Heart right ventricle (tissue), 16 donors: ENCODE measurements around the gene PPARG. TPM values are rescaled to one million over a fixed set of nuclear protein-coding genes. Genes with fewer than 3 reads are reported as not detected.

Source experiments
- ATAC-seq, 8 donors: fragments of 200-7000 bp; cut with Tn5 transposase; one replicate each; pipeline ENCODE4 v1.9.1; 2020; ENCODE audit warnings: mild to moderate bottlenecking in 8 of 8, moderate library complexity in 8 of 8, moderate number of reproducible peaks in 1 of 8
- DNase-seq, 2 donors: peaks; one replicate each; pipeline ENCODE4 v3.0.0-alpha.2; 2020
- H3K27ac ChIP-seq, 10 donors: fragments of 200-600 bp; sonication (generic) in 2 of 10; one replicate each; pipeline versions ENCODE4 v1.5.0 to v1.8.0; 2020 to 2022; ENCODE audit warnings: mild to moderate bottlenecking in 3 of 10
- H3K27me3 ChIP-seq, 7 donors: fragments of 200-600 bp; one replicate each; pipeline ENCODE4 v1.8.0; 2021 to 2022; ENCODE audit warnings: mild to moderate bottlenecking in 2 of 7
- H3K36me3 ChIP-seq, 9 donors: fragments of 200-600 bp; sonication (generic) in 1 of 9; one replicate each; pipeline versions ENCODE4 v1.5.0 to v1.8.0; 2020 to 2022; ENCODE audit warnings: mild to moderate bottlenecking in 2 of 9
- H3K4me1 ChIP-seq, 9 donors: fragments of 200-600 bp; sonication (generic) in 1 of 9; one replicate each; pipeline versions ENCODE4 v1.5.0 to v1.8.0; 2020 to 2022; ENCODE audit warnings: mild to moderate bottlenecking in 4 of 9
- H3K4me3 ChIP-seq, 10 donors: fragments of 200-600 bp; sonication (generic) in 2 of 10; one replicate each; pipeline versions ENCODE4 v1.5.0 to v1.8.0; 2020 to 2022; ENCODE audit warnings: mild to moderate bottlenecking in 7 of 10, moderate library complexity in 2 of 10
- H3K9me3 ChIP-seq, 11 donors: fragments of 200-600 bp in 10 of 11; sonication (generic) in 2 of 11; one replicate each; pipeline versions ENCODE4 v1.5.0 to v1.8.0; 2013 to 2022; ENCODE audit warnings: mild to moderate bottlenecking in 2 of 11, control low read depth in 1 of 11, moderate library complexity in 1 of 11
- CTCF ChIP-seq, 9 donors: fragments of 200-600 bp; sonication (generic) in 2 of 9; IDR thresholded peaks; one replicate each; pipeline versions ENCODE4 v1.5.0 to v1.8.0; 2021 to 2022; ENCODE audit warnings: antibody characterized with exemption in 9 of 9, mild to moderate bottlenecking in 5 of 9, moderate library complexity in 1 of 9
- WGBS, 2 donors: extraction: QIAGEN DNeasy Blood & Tissue Kit; methylation state at CpG; one replicate each; pipeline ENCODE4 v1.1.7; 2013; ENCODE audit warnings: inconsistent platforms in 1 of 2; 5-methylcytosine and 5-hydroxymethylcytosine counted together
- intact Hi-C, 10 donors: fragments of 100-400 bp; cut with DNase I; formaldehyde crosslinking; loops; one replicate each; pipeline versions ENCODE4 v1.11.1 to v1.14.2; 2022
- polyA plus RNA-seq, 2 donors: library from polyadenylated mRNA; stranded (reverse); fragments of 200-250 nt; gene quantifications; one replicate each; pipeline ENCODE4 v1.2.3, GENCODE V29; 2013
- total RNA-seq, 10 donors: library from RNA; stranded (reverse); fragmentation: NEBNext Ultra II Directional in 3 of 10; extraction: Animal tissue kit (Norgen Biotek cat#: 25700) in 3 of 10; gene quantifications; one replicate each; pipeline versions ENCODE4 v1.2.1 to v1.2.4, GENCODE V29; 2021 to 2023
- donor health status: Arrhythmogenic right ventricular cardiomyopathy.
- donor health status: ischemic (EF 13 %, LVEDD 7.1; RV severe dilation, severe dysfunction).
- donor health status: healthy with polysubstance abuse.
- donor health status: DM: no; HTN: yes; CAD: no.
- donor health status: DM: no; HTN: no; CAD: no.
- donor health status: ischemic (EF 25% LVEDD 6.9; RV normal size, moderate dysfunction).
- donor health status: ischemic (EF 25% LVEDD 5.7; RV mildly dilated, moderate dysfunction).
- donor health status: healthy.
- donor health status: DM: yes; HTN: yes; CAD: no.
- donor health status: Ischemic cardiomyopathy.
- donor health status: ischemic (EF 35%, LVEDD 5.7; RV mildly dilated, moderate dysfunction).
- donor health status: nonischemic (EF 11% LVEDD 7.7; RV severe dilation, severe dysfunction).
- donor health status: DM: yes; HTN: yes; CAD: no.
- donor health status: PGD.
- donor health status: ischemic (EF 29% LVEDD 5.4; RV normal size, mild dysfunction).
- donor health status: nonischemic (EF 23%, LVEDD 6.1; RV moderate dilation, normal function).

PPARG gene
- total and polyA plus RNA-seq, 12 donors, result 10.8 to 31.5 (median 14.6) TPM

- ATAC-seq, result peak in 3 of 8 donors; percentile 48 to 70 (median 62)
- WGBS, 2 donors, result 69 to 77% methylated on average over 7 of the region's 7 CpGs
- peaks cover 4 to 56% (median 42%) of the 10 kb centered on the region in 9 donors for H3K4me1 ChIP-seq
Observed at GRCh38 chr3:12353796-12354525, 65.1 kb downstream of the PPARG start.

GRCh38 chr3:12356175-12356574 is 67.3 kb downstream of the PPARG start:
- no peak overlapping the region for H3K4me3 ChIP-seq
- WGBS, 2 donors, result 63 to 76% methylated on average over 5 of the region's 5 CpGs
- no peak for TF ChIP-seq CTCF (IDR thresholded peaks at IDR 0.05)
- no peaks in the 10 kb centered on the region for H3K36me3 ChIP-seq
- intact Hi-C loops, result no loop called here
- DNase-seq (no peak), ATAC-seq (peak in 1 of 8 donors; percentile 44)
- no peaks in the 10 kb centered on the region for H3K27me3 ChIP-seq
- H3K4me1 ChIP-seq, result peaks cover 4 to 42% (median 30%) of the 10 kb centered on the region in 9 donors
- H3K9me3 ChIP-seq, result peaks cover 0 to 6% (median 0%) of the 10 kb centered on the region in 11 donors
- no peak overlapping the region for H3K27ac ChIP-seq

More at GRCh38 chr3:12353796-12354525, 65.1 kb downstream of the PPARG start:
- DNase-seq, result no peak
- no peak for TF ChIP-seq CTCF (IDR thresholded peaks at IDR 0.05)
- H3K27me3 ChIP-seq, result no peaks in the 10 kb centered on the region
- no peak overlapping the region for H3K4me3 ChIP-seq
- H3K36me3 ChIP-seq, result no peaks in the 10 kb centered on the region
- intact Hi-C loops, result no loop called here
- no peak overlapping the region for H3K27ac ChIP-seq
- H3K9me3 ChIP-seq, result no peaks in the 10 kb centered on the region

GRCh38 chr3:12356996-12357395 is 68.1 kb downstream of the PPARG start:
- ATAC-seq (peak in 1 of 8 donors; percentile 27), DNase-seq (no peak)
- Histone ChIP-seq H3K4me1 (peaks cover 4 to 34% (median 22%) of the 10 kb centered on the region in 9 donors), H3K4me3 (no peak overlapping the region), H3K27ac (no peak overlapping the region), H3K9me3 (peaks cover 0 to 7% (median 0%) of the 10 kb centered on the region in 11 donors), H3K36me3 (no peaks in the 10 kb centered on the region), H3K27me3 (no peaks in the 10 kb centered on the region)
- intact Hi-C loops, result no loop called here
- 87 to 88% methylated on average over 7 of the region's 7 CpGs for WGBS, 2 donors
- TF ChIP-seq CTCF (IDR thresholded peaks at IDR 0.05), result no peak

- 87 to 90% methylated on average over 3 of the region's 3 CpGs for WGBS, 2 donors
- intact Hi-C loops, result no loop called here
- no peak overlapping the region for H3K27ac ChIP-seq
Observed at GRCh38 chr3:12357456-12357855, 68.6 kb downstream of the PPARG start.

More at GRCh38 chr3:12357456-12357855, 68.6 kb downstream of the PPARG start:
- no peak for TF ChIP-seq CTCF (IDR thresholded peaks at IDR 0.05)
- H3K9me3 ChIP-seq, result peaks cover 0 to 7% (median 0%) of the 10 kb centered on the region in 11 donors
- no peaks in the 10 kb centered on the region for H3K27me3 ChIP-seq
- peak in 1 of 8 donors; percentile 17 for ATAC-seq
- H3K4me1 ChIP-seq, result peaks cover 4 to 30% (median 19%) of the 10 kb centered on the region in 9 donors
- H3K4me3 ChIP-seq, result no peak overlapping the region
- DNase-seq, result no peak
- no peaks in the 10 kb centered on the region for H3K36me3 ChIP-seq
